ENCODE data around the gene TRIM71.

GRCh38 chr3:32884591-32884990 lies 66.8 kb downstream of the TRIM71 start:
- TF ChIP-seq CTCF (IDR thresholded peaks at IDR 0.05) (no peak), POLR2A (IDR thresholded peaks at IDR 0.05) (no peak), POLR2AphosphoS5 (IDR thresholded peaks at IDR 0.05) (no peak)

Data from transverse colon (tissue), 4 donors.